Endodermal cell (in vitro differentiated cells): ENCODE results near the gene PKD2L1. TPM values are rescaled to one million over a fixed set of nuclear protein-coding genes. Genes with fewer than 3 reads are reported as not detected.

Experiments used
- DNase-seq: peaks from one replicate; pipeline ENCODE4 v3.0.0-alpha.2; 2017
- H3K27ac ChIP-seq: 2 replicates; pipeline ENCODE4 v1.5.1; 2013; ENCODE audit warnings: mild to moderate bottlenecking, low read depth, low read length, moderate library complexity
- H3K27me3 ChIP-seq: 2 replicates; pipeline ENCODE4 v1.6.1; 2013; ENCODE audit warnings: mild to moderate bottlenecking, low read length, moderate library complexity; ENCODE audit not compliant: insufficient read depth, control insufficient read depth, poor library complexity, severe bottlenecking
- H3K36me3 ChIP-seq: 2 replicates; pipeline ENCODE4 v1.7.0; 2013; ENCODE audit warnings: mild to moderate bottlenecking, low read length, moderate library complexity; ENCODE audit not compliant: control insufficient read depth, insufficient read depth
- H3K4me1 ChIP-seq: one replicate; pipeline ENCODE4 v1.7.0; 2013; ENCODE audit warnings: low read length; ENCODE audit not compliant: control insufficient read depth, insufficient read depth
- H3K4me3 ChIP-seq: 2 replicates; pipeline ENCODE4 v1.5.1; 2013; ENCODE audit warnings: mild to moderate bottlenecking, low read length, moderate library complexity
- H3K9ac ChIP-seq: 2 replicates; pipeline ENCODE4 v1.6.1; 2013; ENCODE audit warnings: mild to moderate bottlenecking, low read length, moderate library complexity; ENCODE audit not compliant: poor library complexity, severe bottlenecking; ENCODE audit errors: extremely low read depth
- H3K9me3 ChIP-seq: 2 replicates; pipeline ENCODE4 v1.6.1; 2013; ENCODE audit warnings: mild to moderate bottlenecking, low read length, moderate library complexity; ENCODE audit not compliant: control insufficient read depth
- H3K27ac Mint-ChIP-seq: 2 replicates; pipeline ENCODE4 v1.8.0; 2020; ENCODE audit warnings: mixed read lengths
- H3K27me3 Mint-ChIP-seq: 2 replicates; pipeline ENCODE4 v1.8.0; 2021; ENCODE audit warnings: mild to moderate bottlenecking, mixed read lengths; ENCODE audit not compliant: insufficient read depth
- H3K36me3 Mint-ChIP-seq: 2 replicates; pipeline ENCODE4 v1.8.0; 2020; ENCODE audit warnings: low read depth, mixed read lengths
- H3K4me1 Mint-ChIP-seq: 2 replicates; pipeline ENCODE4 v1.8.0; 2020; ENCODE audit warnings: mixed read lengths
- H3K4me3 Mint-ChIP-seq: 2 replicates; pipeline ENCODE4 v1.8.0; 2020; ENCODE audit warnings: mild to moderate bottlenecking, moderate library complexity, mixed read lengths
- H3K9me3 Mint-ChIP-seq: 2 replicates; pipeline ENCODE4 v1.8.0; 2020; ENCODE audit warnings: mild to moderate bottlenecking, mixed read lengths
- WGBS, 2 experiments: methylation state at CpG; one replicate each; pipeline versions ENCODE4 v1.1.5 to v1.1.7; 2013; ENCODE audit warnings: missing lambda C conversion rate in 2 of 2, mixed read lengths in 1 of 2; ENCODE audit not compliant: insufficient coverage in 1 of 2, insufficient read length in 1 of 2; 5-methylcytosine and 5-hydroxymethylcytosine counted together
- total RNA-seq, 2 donors: library from RNA; stranded (reverse); fragmentation: NEBNext Ultra II Directional in 1 of 2; extraction: Animal tissue kit (Norgen Biotek cat#: 25700) in 1 of 2; gene quantifications; 2 replicates in 1 of 2; 3 replicates in 1 of 2; pipeline ENCODE4 v1.2.1, GENCODE V29; 2021
- TF ChIP-seq, protein P1 (sequence below): fragments of 200-600 bp; sonication (generic); conservative IDR thresholded peaks from 2 replicates; pipeline ENCODE4 v1.5.0; 2021; ENCODE audit warnings: antibody characterized with exemption, mild to moderate bottlenecking

The PKD2L1 gene
- total RNA-seq, 2 donors from 2014 or later = not detected

DNA sequence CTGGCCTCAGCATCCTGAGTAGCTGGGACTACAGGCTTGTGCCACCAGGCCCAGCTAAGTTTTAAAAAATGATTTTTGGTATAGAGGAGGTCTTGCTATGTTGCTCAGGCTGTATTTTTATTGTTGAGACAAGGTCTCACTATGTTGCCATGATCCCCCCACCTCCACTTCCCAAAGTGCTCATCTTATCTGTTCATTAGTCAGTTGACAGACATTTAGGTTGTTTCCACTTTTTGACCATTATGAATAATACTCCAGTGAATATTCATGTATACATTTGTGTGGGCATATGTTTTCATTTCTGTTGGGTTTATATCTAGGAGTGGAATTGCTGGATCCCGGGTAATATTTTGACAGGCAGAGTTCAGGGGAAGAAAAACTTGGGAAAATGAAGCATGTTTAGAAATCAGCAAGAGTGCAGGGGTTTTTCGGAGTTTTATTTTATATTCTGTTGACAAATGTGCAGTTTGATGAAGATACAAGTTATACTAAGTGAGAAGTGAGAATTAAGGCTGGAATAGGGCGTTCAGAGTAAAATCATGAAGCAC, 14.3 kb upstream of the PKD2L1 start:
- no peak for DNase-seq
- Histone ChIP-seq H3K4me3 (no peak overlapping the region), H3K36me3 (peaks cover 13% of the 10 kb centered on the region), H3K27ac (no peak overlapping the region), H3K27me3 (no peaks in the 10 kb centered on the region), H3K4me1 (peaks cover 8% of the 10 kb centered on the region), H3K9ac (no peak overlapping the region), H3K9me3 (no peaks in the 10 kb centered on the region)
- WGBS, 2 experiments = 90 to 100% methylated on average over 2 to 3 of the region's 3 CpGs
- TF ChIP-seq, protein P1, sequence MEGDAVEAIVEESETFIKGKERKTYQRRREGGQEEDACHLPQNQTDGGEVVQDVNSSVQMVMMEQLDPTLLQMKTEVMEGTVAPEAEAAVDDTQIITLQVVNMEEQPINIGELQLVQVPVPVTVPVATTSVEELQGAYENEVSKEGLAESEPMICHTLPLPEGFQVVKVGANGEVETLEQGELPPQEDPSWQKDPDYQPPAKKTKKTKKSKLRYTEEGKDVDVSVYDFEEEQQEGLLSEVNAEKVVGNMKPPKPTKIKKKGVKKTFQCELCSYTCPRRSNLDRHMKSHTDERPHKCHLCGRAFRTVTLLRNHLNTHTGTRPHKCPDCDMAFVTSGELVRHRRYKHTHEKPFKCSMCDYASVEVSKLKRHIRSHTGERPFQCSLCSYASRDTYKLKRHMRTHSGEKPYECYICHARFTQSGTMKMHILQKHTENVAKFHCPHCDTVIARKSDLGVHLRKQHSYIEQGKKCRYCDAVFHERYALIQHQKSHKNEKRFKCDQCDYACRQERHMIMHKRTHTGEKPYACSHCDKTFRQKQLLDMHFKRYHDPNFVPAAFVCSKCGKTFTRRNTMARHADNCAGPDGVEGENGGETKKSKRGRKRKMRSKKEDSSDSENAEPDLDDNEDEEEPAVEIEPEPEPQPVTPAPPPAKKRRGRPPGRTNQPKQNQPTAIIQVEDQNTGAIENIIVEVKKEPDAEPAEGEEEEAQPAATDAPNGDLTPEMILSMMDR = no peak
- no peak overlapping the region for H3K4me3 Mint-ChIP-seq
- H3K27ac Mint-ChIP-seq = no peak overlapping the region
- peaks cover 50% of the 10 kb centered on the region for H3K4me1 Mint-ChIP-seq
- no peaks in the 10 kb centered on the region for H3K9me3 Mint-ChIP-seq
- H3K36me3 Mint-ChIP-seq = peaks cover 15% of the 10 kb centered on the region
- no peaks in the 10 kb centered on the region for H3K27me3 Mint-ChIP-seq

DNA sequence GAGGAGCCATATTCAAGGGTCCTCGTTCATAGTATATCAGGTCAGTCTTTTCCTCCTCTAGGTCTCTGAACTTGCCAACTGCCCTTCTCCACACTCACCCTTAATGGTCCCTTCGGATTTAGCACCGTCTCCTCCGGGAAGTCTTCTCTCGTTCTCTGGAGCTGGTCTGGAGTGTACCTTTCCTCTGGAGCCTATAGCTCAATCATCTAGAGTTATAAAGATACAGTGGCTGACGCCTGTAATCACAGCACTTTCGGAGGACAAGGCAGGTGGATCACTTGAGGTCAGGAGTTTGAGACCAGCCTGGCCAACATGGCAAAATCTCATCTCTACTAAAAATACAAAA, 12.6 kb upstream of the PKD2L1 start:
- H3K9me3 Mint-ChIP-seq = no peaks in the 10 kb centered on the region
- no peak overlapping the region for H3K4me3 Mint-ChIP-seq
- no peak overlapping the region for H3K27ac ChIP-seq
- no peak overlapping the region for H3K4me3 ChIP-seq
- no peaks in the 10 kb centered on the region for H3K9me3 ChIP-seq
- 79 to 87% methylated on average over 7 of the region's 7 CpGs for WGBS, 2 experiments
- peaks cover 36% of the 10 kb centered on the region for H3K4me1 Mint-ChIP-seq
- H3K27me3 Mint-ChIP-seq = no peaks in the 10 kb centered on the region
- peaks cover 5% of the 10 kb centered on the region for H3K4me1 ChIP-seq
- no peak for DNase-seq
- no peaks in the 10 kb centered on the region for H3K27me3 ChIP-seq
- H3K9ac ChIP-seq = no peak overlapping the region
- H3K36me3 ChIP-seq = no peaks in the 10 kb centered on the region
- H3K36me3 Mint-ChIP-seq = no peaks in the 10 kb centered on the region
- H3K27ac Mint-ChIP-seq = no peak overlapping the region
- TF ChIP-seq, protein P1 = no peak

GRCh38 chr10:100341953-100342626, 12.1 kb upstream of the PKD2L1 start:
- Histone ChIP-seq H3K4me1 (peaks cover 5% of the 10 kb centered on the region), H3K9me3 (no peaks in the 10 kb centered on the region), H3K9ac (no peak overlapping the region), H3K36me3 (no peaks in the 10 kb centered on the region), H3K27ac (no peak overlapping the region), H3K27me3 (no peaks in the 10 kb centered on the region), H3K4me3 (no peak overlapping the region)
- TF ChIP-seq, protein P1 = peak; percentile 87
- Mint-ChIP-seq H3K27me3 (no peaks in the 10 kb centered on the region), H3K9me3 (no peaks in the 10 kb centered on the region), H3K4me1 (peaks cover 36% of the 10 kb centered on the region), H3K27ac (peak overlapping the region; percentile 59), H3K36me3 (no peaks in the 10 kb centered on the region), H3K4me3 (no peak overlapping the region)
- DNase-seq = peak; percentile 88
- WGBS, 2 experiments = 56% methylated on average over 7 to 9 of the region's 9 CpGs
